GM19395 (cell line): Measurements from ENCODE around the gene LRRC39.
"Not testable (repeated sequence)": the region's sequence is repeated elsewhere in the genome, so short reads cannot be mapped to it uniquely, and the experiment has no call there.

ENCODE experiments used
- ATAC-seq: cut with Tn5 transposase; IDR thresholded peaks from one replicate; pipeline ENCODE4 v1.9.1; 2021; ENCODE audit warnings: mild to moderate bottlenecking, moderate library complexity; ENCODE audit not compliant: unreplicated experiment

LRRC39 gene

GRCh38 chr1:100178091-100178490 lies at the start of gene LRRC39:
Gene LRRC39 (minus strand): TSS chr1:100178256. CDS start chr1:100168516, 9,740 bp downstream.
- ATAC-seq = no peak

DNA sequence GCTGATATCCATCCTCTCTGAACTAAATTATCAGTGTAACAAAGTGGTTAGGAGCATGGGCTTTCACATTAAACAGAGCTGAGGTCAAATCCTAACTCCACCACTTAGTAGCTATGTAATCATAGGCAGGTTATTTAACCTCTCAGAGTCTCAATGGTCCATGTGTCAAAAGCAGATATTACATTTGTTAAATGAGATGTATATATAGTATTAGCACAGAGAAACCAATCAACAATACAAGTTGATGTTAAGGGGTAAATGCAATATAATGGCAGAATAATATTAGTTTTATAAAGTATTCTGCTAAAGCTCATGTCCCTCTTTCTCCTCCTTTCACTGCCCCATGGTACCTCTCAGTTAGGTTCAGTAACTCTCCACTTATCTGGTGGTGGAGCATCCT lies 44.4 kb upstream of the LRRC39 start:
- no peak for ATAC-seq

- no peak for ATAC-seq
Measured at GRCh38 chr1:100219883-100220282, 41.8 kb upstream of the LRRC39 start.

GRCh38 chr1:100219457-100219856 lies 41.4 kb upstream of the LRRC39 start:
- no peak for ATAC-seq

DNA sequence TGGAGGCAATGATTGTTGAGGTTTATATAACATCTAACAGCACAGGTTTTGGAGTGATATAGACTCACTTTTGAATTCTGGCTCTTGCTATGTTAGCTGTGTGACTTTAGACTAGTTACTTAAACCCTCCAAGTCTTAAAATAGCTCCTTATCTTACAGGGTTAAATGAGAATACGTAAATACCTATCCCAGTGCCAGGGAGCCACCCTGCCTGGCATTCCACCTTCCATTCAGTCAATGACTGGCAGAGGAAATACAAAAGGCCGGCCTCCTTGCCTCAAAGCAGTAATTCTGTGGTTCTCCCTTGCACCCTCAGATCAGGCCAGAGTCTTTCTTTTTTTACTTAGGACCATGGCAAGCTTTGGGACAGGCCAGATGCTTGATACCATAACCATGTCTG lies 39.8 kb upstream of the LRRC39 start:
- no peak for ATAC-seq

- no peak for ATAC-seq
Measured at GRCh38 chr1:100215101-100215500, 37.0 kb upstream of the LRRC39 start.

GRCh38 chr1:100213141-100213540 lies 35.1 kb upstream of the LRRC39 start:
- no peak for ATAC-seq

- no peak for ATAC-seq
Measured at GRCh38 chr1:100206301-100206700, 28.2 kb upstream of the LRRC39 start.

GRCh38 chr1:100205593-100205992 lies 27.5 kb upstream of the LRRC39 start:
- not testable (repeated sequence) for ATAC-seq

DNA sequence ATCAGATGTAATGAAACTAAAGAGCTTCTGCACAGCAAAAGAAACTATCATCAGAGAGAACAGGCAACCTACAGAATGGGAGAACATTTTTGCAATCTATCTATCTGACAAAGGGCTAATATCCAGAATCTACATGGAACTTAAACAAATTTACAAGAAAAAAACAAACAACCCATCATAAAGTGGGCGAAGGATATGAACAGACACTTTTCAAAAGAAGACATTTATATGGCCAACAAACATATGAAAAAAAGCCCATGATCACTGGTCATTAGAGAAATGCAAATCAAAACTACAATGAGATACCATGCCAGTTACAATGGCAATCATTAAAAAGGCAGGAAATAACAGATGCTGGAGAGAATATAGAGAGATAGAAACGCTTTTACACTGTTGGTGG lies 27.0 kb upstream of the LRRC39 start:
- ATAC-seq = not testable (repeated sequence)

DNA sequence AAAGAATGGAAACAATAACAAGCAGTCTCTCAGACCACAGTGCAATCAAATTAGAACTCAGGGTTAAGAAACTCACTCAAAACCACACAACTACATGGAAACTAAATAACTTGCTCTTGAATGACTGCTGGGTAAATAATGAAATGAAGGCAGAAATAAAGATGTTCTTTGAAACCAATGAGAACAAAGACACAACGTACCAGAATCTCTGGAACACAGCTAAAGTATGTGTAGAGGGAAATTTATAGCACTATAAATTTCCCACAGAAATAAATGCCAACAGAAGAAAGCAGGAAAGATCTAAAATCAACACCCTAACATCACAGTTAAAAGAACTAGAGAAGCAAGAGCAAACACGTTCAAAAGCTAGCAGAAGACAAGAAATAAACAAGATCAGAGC lies 24.6 kb upstream of the LRRC39 start:
- ATAC-seq = not testable (repeated sequence)

DNA sequence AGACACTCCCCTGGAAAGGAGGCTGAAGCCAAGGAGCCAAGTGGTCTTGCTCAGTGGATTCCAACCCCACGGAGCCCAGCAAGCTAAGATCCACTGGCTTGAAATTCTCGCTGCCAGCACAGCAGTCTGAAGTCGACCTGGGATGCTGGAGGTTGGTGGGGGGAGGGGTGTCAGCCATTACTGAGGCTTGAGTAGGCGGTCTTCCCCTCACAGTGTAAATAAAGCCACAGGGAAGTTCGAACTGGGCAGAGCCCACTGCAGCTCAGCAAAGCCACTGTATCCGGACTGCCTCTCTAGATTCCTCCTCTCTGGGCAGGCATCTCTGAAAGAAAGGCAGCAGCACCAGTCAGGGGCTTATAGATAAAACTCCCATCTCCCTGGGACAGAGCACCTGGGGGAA lies 22.0 kb upstream of the LRRC39 start:
- ATAC-seq = not testable (repeated sequence)

GRCh38 chr1:100198596-100198995 lies 20.5 kb upstream of the LRRC39 start:
- ATAC-seq = no peak

GRCh38 chr1:100188617-100189016 lies 10.6 kb upstream of the LRRC39 start:
- ATAC-seq = peak; percentile 59

- no peak for ATAC-seq
Measured at GRCh38 chr1:100187912-100188311, 9.9 kb upstream of the LRRC39 start.

- ATAC-seq = peak; percentile 81
Measured at GRCh38 chr1:100184536-100184935, 6.5 kb upstream of the LRRC39 start.

- no peak for ATAC-seq
Measured at GRCh38 chr1:100183370-100183769, 5.3 kb upstream of the LRRC39 start.

DNA sequence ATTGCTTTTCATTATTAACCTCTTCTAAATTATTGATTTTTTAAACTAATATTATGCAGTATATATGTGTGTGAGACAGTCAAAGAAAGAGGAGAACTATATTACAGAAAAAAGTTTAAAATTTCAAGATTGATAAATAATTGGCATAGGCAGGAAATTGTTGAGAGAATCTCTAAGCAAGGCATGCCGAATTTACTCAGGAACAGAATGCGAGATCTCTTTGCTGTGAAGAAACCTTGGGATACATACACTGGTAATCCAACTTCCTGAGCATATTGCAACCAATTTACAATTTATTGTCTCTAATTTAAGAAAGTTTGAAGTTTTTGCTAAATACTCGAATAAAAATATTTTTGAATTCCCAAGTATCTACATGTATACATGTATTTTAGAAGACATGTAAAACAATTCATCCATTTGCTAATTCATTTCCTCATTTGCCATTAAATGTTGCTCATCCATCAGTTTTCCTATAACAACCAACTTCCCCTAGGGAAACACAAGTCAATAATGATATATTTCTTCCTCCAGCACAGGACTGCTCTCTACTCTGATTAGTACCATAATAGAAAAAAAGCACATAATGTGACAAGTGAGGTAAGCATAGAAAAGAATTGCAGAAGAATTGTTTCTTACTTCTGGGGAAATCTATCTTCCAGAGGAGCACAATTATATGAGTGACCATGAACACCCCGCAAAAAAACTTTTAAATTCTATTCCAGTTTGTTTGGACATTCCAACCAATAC lies 588 bp downstream of the LRRC39 start:
- no peak for ATAC-seq

- no peak for ATAC-seq
Measured at GRCh38 chr1:100168051-100168450, 10.0 kb downstream of the LRRC39 start.

DNA sequence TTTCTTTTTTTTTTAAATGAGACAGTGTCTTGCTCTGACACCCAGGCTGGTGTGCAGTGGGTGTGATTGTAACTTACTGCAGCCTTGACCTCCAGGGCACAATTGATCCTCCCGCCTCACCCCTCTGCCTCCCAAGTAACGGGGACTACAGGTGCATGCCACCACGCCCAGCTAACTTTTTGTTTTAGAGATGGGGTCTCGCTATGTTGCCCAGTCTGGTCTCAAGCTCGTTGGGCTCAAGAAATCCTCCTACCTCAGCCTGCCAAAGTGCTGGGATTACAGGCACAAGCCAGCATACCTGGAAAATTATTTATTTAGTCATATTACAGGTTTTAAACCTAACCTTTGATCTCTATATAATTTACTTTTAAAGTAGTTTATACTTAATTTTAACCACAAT lies 13.4 kb downstream of the LRRC39 start:
- no peak for ATAC-seq

DNA sequence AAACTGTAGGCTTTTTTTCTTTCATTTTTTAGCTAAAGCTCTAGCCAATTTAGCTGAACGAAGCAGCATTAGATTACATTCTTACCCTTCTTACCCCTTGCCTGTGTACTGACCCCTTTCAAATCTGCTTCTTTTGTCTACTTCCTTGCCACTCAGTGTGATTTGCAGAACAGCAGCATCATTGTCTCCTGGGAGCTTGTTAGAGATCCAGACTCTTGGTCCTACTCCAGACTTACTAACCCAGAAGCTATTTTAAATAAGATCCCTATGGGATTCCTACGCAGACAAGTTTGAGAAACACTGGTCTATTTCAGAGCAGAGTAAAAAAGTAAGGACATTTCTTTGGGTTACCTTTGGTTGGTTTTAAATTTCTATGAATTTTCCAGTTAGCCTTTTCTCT lies 13.8 kb downstream of the LRRC39 start:
- ATAC-seq = no peak

DNA sequence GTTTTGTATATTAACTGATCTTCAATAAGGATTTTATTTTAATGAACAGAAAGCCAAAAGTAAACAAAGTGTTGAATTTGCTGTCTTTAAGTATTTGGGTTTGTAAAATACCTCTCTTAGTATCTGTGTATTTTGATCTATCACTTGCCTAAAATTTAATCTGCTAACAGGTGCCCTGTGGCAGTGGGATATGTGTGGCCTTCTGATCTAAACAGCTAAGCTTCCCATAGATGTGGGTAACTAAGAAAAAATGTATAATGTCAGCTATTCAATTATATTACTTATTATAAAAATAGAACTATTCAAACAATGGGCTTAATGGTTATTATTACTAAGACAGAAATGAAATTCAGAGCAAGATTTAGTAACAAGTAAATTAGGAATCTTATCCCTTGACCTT lies 15.2 kb downstream of the LRRC39 start:
- no peak for ATAC-seq

DNA sequence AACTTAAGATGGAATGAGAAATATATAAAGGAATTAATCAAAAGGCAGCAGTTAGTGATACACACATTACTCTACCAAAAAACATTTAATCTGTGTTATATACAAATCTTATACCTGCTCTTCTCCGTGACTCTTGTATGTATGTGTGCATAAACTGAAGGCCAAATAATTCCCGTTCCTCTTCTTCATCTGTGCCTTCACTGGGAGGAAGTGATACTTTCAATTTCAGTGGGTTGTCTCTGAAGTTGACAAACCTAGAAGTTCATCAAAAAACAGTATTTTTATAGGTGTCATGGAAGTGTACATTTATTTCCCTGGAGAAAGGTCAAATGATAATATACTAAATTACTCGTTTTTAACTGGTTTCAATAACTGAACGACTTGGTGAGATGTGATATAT lies 25.8 kb downstream of the LRRC39 start:
- ATAC-seq = peak; percentile 94
